Gastrocnemius medialis (tissue), 4 donors: ENCODE data around the gene ING1. TPM values are rescaled to one million over a fixed set of nuclear protein-coding genes. Genes with fewer than 3 reads are reported as not detected.

Experiments
- ATAC-seq, 2 donors: fragments of 150-250 bp; one replicate each; pipeline ENCODE4 v1.9.1; 2016
- DNase-seq, 2 donors: peaks; one replicate each; pipeline ENCODE4 v3.0.0-alpha.2; 2019
- H3K27ac ChIP-seq, 4 donors: fragments of 200-600 bp; sonication (generic); 1 replicate in 1 of 4; 2 replicates in 3 of 4; pipeline ENCODE4 v1.5.1; 2016 to 2018; ENCODE audit warnings: mild to moderate bottlenecking in 2 of 4, moderate library complexity in 1 of 4
- H3K27me3 ChIP-seq, 3 donors: fragments of 200-600 bp; sonication (generic) in 2 of 3; 1 replicate in 1 of 3; 2 replicates in 2 of 3; pipeline versions ENCODE4 v1.5.1 to v1.6.0; 2016 to 2019; ENCODE audit warnings: mild to moderate bottlenecking in 1 of 3, moderate library complexity in 1 of 3
- H3K36me3 ChIP-seq, 2 donors: fragments of 200-600 bp; sonication (generic) in 1 of 2; one replicate each; pipeline ENCODE4 v1.5.1; 2017 to 2018
- H3K4me1 ChIP-seq, 2 donors: fragments of 200-600 bp; sonication (generic) in 1 of 2; one replicate each; pipeline ENCODE4 v1.5.1; 2016 to 2017; ENCODE audit warnings: mild to moderate bottlenecking in 2 of 2
- H3K4me3 ChIP-seq, 4 donors: fragments of 200-600 bp; sonication (generic) in 3 of 4; 1 replicate in 1 of 4; 2 replicates in 3 of 4; pipeline ENCODE4 v1.5.1; 2016 to 2019; ENCODE audit warnings: mild to moderate bottlenecking in 2 of 4
- H3K9me3 ChIP-seq, 3 donors: fragments of 200-600 bp; sonication (generic) in 2 of 3; 1 replicate in 1 of 3; 2 replicates in 2 of 3; pipeline ENCODE4 v1.5.1; 2016 to 2019
- POLR2A ChIP-seq, 2 donors: fragments of 450-650 bp; IDR thresholded peaks; one replicate each; pipeline ENCODE4 v1.6.1; 2017; ENCODE audit warnings: antibody characterized with exemption in 2 of 2, mild to moderate bottlenecking in 2 of 2, moderate library complexity in 2 of 2
- in situ Hi-C, 4 donors: fragments of 200-750 bp; cut with MboI; loops; one replicate each; pipeline versions ENCODE4 v1.15.0 to v1.8.0; 2017; ENCODE audit warnings: low sequenced_read_pairs in 4 of 4
- intact Hi-C: fragments of 100-400 bp; cut with DNase I; formaldehyde crosslinking; loops from one replicate; pipeline ENCODE4 v1.15.1; 2023; ENCODE audit warnings: low total_unique reads
- total RNA-seq, 4 donors: library from RNA; depleted of rRNA; stranded (reverse); fragments of >200 nt; gene quantifications; one replicate each; pipeline versions ENCODE4 v1.1.0 to v1.2.3, GENCODE V29; 2016
- TF ChIP-seq, protein P1 (sequence below), 5 experiments: fragments of 450-650 bp in 3 of 5; fragments of 200-600 bp in 2 of 5; sonication (generic) in 2 of 5; IDR thresholded peaks in 4 of 5; conservative IDR thresholded peaks in 1 of 5; 1 replicate in 4 of 5; 2 replicates in 1 of 5; pipeline ENCODE4 v1.5.1; 2016 to 2019; ENCODE audit warnings: antibody characterized with exemption in 5 of 5, mild to moderate bottlenecking in 3 of 5, moderate library complexity in 3 of 5

The ING1 gene
- total RNA-seq, 4 donors from 2014 or later: 5.9 to 18.2 (median 13.5) TPM

DNA sequence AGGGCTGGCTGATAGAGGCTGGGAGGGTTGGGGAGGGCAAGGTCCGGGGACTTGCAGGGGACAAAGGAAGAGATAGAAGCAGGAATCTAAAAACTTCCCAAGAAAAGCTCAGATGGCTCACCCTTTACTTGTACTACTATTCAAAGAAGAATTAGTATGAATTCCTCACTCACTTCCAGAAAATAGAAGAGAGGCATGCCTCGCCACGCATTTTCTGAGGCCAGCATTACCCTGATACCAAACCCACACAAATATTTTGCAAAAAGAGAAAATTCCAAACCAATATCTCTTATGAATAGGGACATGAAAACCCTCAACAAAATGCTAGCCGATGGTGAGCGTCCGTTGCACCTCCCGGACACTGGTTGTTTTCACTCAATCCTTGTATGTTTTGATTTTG lies 54.0 kb downstream of the ING1 start:
- no peaks in the 10 kb centered on the region for H3K4me1 ChIP-seq
- H3K9me3 ChIP-seq: no peaks in the 10 kb centered on the region
- in situ Hi-C loops (no loop called here), intact Hi-C loops (no loop called here)
- ATAC-seq (no peak), DNase-seq (no peak)
- H3K27ac ChIP-seq: no peak overlapping the region
- no peak overlapping the region for H3K4me3 ChIP-seq
- TF ChIP-seq, protein P1, sequence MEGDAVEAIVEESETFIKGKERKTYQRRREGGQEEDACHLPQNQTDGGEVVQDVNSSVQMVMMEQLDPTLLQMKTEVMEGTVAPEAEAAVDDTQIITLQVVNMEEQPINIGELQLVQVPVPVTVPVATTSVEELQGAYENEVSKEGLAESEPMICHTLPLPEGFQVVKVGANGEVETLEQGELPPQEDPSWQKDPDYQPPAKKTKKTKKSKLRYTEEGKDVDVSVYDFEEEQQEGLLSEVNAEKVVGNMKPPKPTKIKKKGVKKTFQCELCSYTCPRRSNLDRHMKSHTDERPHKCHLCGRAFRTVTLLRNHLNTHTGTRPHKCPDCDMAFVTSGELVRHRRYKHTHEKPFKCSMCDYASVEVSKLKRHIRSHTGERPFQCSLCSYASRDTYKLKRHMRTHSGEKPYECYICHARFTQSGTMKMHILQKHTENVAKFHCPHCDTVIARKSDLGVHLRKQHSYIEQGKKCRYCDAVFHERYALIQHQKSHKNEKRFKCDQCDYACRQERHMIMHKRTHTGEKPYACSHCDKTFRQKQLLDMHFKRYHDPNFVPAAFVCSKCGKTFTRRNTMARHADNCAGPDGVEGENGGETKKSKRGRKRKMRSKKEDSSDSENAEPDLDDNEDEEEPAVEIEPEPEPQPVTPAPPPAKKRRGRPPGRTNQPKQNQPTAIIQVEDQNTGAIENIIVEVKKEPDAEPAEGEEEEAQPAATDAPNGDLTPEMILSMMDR (IDR thresholded peaks at IDR 0.05 in 4 of 5, conservative IDR thresholded peaks at IDR 0.05 in 1 of 5): no peak
- TF ChIP-seq POLR2A (IDR thresholded peaks at IDR 0.05): no peak
- H3K36me3 ChIP-seq: no peaks in the 10 kb centered on the region
- no peaks in the 10 kb centered on the region for H3K27me3 ChIP-seq

DNA sequence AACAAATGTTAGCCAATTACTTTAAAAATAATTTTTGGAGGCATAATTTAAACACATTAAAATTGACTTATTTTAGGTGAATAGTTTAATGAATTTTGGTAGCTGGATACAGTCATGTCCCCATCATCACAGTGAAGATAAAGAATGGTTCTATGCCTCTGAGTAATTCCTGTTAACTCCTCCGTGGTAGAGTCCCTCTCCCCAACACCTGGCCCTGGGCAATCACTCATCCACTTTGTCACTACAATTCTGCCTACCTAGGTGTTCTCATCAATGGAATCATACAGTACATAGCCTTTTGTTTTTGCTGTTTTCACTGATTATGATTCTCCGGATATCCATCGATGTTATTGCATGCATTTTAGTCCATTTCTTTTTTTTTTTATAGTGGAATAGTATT lies 55.6 kb downstream of the ING1 start:
- H3K27me3 ChIP-seq: no peaks in the 10 kb centered on the region
- no peak overlapping the region for H3K4me3 ChIP-seq
- in situ Hi-C loops: no loop called here
- ATAC-seq (no peak), DNase-seq (no peak)
- intact Hi-C loops: no loop called here
- no peak for TF ChIP-seq POLR2A (IDR thresholded peaks at IDR 0.05)
- TF ChIP-seq, protein P1 (IDR thresholded peaks at IDR 0.05 in 4 of 5, conservative IDR thresholded peaks at IDR 0.05 in 1 of 5): no peak
- H3K27ac ChIP-seq: no peak overlapping the region
- H3K9me3 ChIP-seq: no peaks in the 10 kb centered on the region
- no peaks in the 10 kb centered on the region for H3K36me3 ChIP-seq
- no peaks in the 10 kb centered on the region for H3K4me1 ChIP-seq

DNA sequence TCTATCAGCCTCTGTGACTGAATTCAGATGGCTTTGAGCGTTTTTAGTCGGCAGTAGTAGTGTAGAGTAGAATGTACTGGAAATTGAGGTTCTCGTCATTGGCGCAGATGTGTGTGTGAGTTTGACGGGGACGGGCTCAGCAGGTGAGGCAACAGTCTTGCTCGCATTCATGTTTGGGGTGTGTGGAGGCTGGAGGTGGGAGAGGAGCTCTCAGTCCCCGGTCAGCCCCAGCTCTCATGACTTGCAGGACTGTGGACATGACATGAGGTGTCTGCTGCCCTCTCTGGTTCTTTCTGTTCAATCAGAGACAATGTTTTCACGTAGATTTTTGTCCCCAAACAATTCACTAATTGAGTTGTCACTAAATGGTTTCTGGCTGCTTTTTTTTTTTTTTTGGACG lies 57.2 kb downstream of the ING1 start:
- intact Hi-C loops: no loop called here
- no peak for DNase-seq
- Histone ChIP-seq H3K4me3 (no peak overlapping the region), H3K36me3 (no peaks in the 10 kb centered on the region), H3K27ac (no peak overlapping the region), H3K9me3 (no peaks in the 10 kb centered on the region), H3K27me3 (no peaks in the 10 kb centered on the region), H3K4me1 (no peaks in the 10 kb centered on the region)
- in situ Hi-C loops: no loop called here
- ATAC-seq: no peak
- no peak for TF ChIP-seq POLR2A (IDR thresholded peaks at IDR 0.05)
- TF ChIP-seq, protein P1 (IDR thresholded peaks at IDR 0.05 in 4 of 5, conservative IDR thresholded peaks at IDR 0.05 in 1 of 5): no peak

DNA sequence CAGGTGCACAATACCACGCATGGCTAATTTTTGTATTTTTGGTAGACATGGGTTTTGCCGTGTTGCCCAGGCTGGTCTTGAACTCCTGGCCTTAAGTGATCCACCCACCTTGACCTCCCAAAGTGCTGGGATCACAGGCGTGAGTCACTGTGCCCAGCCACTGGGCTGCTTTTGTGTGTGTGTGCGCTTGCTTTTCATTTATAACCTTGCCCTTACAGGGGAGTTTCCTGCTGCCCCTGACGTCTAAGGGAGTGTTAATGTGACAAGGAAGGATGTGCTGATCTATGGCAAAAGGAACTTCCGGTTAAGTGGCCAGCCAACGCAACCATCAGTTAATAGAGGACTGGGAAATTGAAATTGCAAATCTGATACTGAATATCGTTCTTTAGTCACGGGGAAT lies 57.7 kb downstream of the ING1 start:
- no peaks in the 10 kb centered on the region for H3K4me1 ChIP-seq
- no peaks in the 10 kb centered on the region for H3K36me3 ChIP-seq
- no peak for TF ChIP-seq POLR2A (IDR thresholded peaks at IDR 0.05)
- TF ChIP-seq, protein P1 (IDR thresholded peaks at IDR 0.05 in 4 of 5, conservative IDR thresholded peaks at IDR 0.05 in 1 of 5): no peak
- no peak overlapping the region for H3K4me3 ChIP-seq
- H3K27me3 ChIP-seq: no peaks in the 10 kb centered on the region
- intact Hi-C loops (no loop called here), in situ Hi-C loops (no loop called here)
- no peaks in the 10 kb centered on the region for H3K9me3 ChIP-seq
- DNase-seq (no peak), ATAC-seq (no peak)
- no peak overlapping the region for H3K27ac ChIP-seq
